Stomach (tissue), 9 donors: ENCODE data around the gene TTLL1. TPM values are rescaled to one million over a fixed set of nuclear protein-coding genes. Genes with fewer than 3 reads are reported as not detected.

Experiments
- DNase-seq, 2 donors: peaks; one replicate each; pipeline versions ENCODE4 v3.0.0 to v3.0.0-alpha.2; 2013 to 2019
- H3K27ac ChIP-seq, 5 donors: fragments of 200-600 bp in 4 of 5; sonication (generic) in 4 of 5; one replicate each; pipeline ENCODE4 v1.5.1; 2013 to 2019; ENCODE audit warnings: mild to moderate bottlenecking in 1 of 5, moderate library complexity in 1 of 5
- H3K27me3 ChIP-seq, 3 donors: fragments of 200-600 bp; sonication (generic); one replicate each; pipeline ENCODE4 v1.5.1; 2017 to 2019; ENCODE audit warnings: mixed run types in 1 of 3
- H3K36me3 ChIP-seq, 4 donors: fragments of 200-600 bp; sonication (generic); 1 replicate in 3 of 4; 2 replicates in 1 of 4; pipeline ENCODE4 v1.5.1; 2016 to 2019
- H3K4me1 ChIP-seq, 4 donors: fragments of 200-600 bp; sonication (generic); one replicate each; pipeline ENCODE4 v1.5.1; 2016 to 2019
- H3K4me3 ChIP-seq, 4 donors: fragments of 200-600 bp; sonication (generic) in 3 of 4; one replicate each; pipeline ENCODE4 v1.5.1; 2016 to 2019; ENCODE audit warnings: mild to moderate bottlenecking in 1 of 4
- H3K9me3 ChIP-seq, 4 donors: fragments of 200-600 bp; sonication (generic); one replicate each; pipeline ENCODE4 v1.5.1; 2016 to 2019
- EP300 ChIP-seq: sonication (generic); formaldehyde crosslinking; IDR thresholded peaks from one replicate; pipeline ENCODE4 v1.6.1; 2017; ENCODE audit warnings: antibody characterized with exemption
- POLR2A ChIP-seq, 4 donors: fragments of 450-650 bp; IDR thresholded peaks; one replicate each; pipeline ENCODE4 v1.6.1; 2016; ENCODE audit warnings: antibody characterized with exemption in 4 of 4, control low read depth in 2 of 4, mild to moderate bottlenecking in 1 of 4, moderate library complexity in 1 of 4
- POLR2AphosphoS5 ChIP-seq, 3 donors: sonication (generic); formaldehyde crosslinking; IDR thresholded peaks; one replicate each; pipeline ENCODE4 v1.6.1; 2016; ENCODE audit warnings: antibody characterized with exemption in 3 of 3
- WGBS, 5 donors: extraction: QIAGEN DNeasy Blood & Tissue Kit in 3 of 5; methylation state at CpG; one replicate each; pipeline versions ENCODE4 v1.1.5 to v1.1.7; 2013 to 2018; 5-methylcytosine and 5-hydroxymethylcytosine counted together
- intact Hi-C: fragments of 100-400 bp; cut with DNase I; formaldehyde crosslinking; loops from one replicate; pipeline ENCODE4 v1.15.1; 2023; ENCODE audit warnings: low total_unique reads
- polyA plus RNA-seq, 3 donors: library from polyadenylated mRNA; stranded (reverse); fragments of 200-250 nt; gene quantifications; one replicate each; pipeline ENCODE4 v1.2.3, GENCODE V29; 2013
- total RNA-seq, 5 donors: library from RNA; depleted of rRNA; stranded (reverse); fragments of >200 nt; gene quantifications; one replicate each; pipeline versions ENCODE4 v1.1.0 to v1.2.3, GENCODE V29; 2014 to 2016
- TF ChIP-seq, protein P1 (sequence below), 7 experiments: fragments of 450-650 bp in 4 of 7; fragments of 200-600 bp in 3 of 7; sonication (generic) in 3 of 7; IDR thresholded peaks; one replicate each; pipeline ENCODE4 v1.5.1; 2016 to 2019; ENCODE audit warnings: antibody characterized with exemption in 7 of 7, control low read depth in 2 of 7, mild to moderate bottlenecking in 1 of 7
- donor health status: healthy with polysubstance abuse.
- donor health status: Bipolar disorder and iron deficiency.
- donor health status: healthy.

TTLL1 gene
- total and polyA plus RNA-seq, 8 donors = 3.3 to 16.3 (median 4.8) TPM; not detected in 2

DNA sequence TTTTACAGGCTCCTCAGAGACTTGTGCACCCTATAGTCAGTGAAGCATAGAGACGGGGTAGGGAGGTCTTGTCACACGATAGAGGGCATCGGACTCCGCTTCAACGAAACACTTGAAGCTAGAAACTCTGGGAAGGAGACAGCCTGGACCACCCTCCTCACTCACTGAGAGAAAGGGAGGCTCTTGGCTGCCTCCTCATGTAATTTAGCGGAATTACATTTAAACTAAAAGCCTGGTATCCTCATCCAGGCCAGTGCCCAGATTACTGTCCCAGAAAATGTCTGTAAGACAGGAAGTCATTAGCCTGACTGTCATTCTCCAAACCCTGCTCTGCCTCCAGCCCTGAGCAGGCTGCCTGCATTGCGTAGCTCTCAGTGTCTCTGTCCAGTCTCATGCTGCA, 36.0 kb downstream of the TTLL1 start:
- TF ChIP-seq POLR2A (IDR thresholded peaks at IDR 0.05) (no peak), POLR2AphosphoS5 (IDR thresholded peaks at IDR 0.05) (no peak), EP300 (no peak)
- TF ChIP-seq, protein P1, sequence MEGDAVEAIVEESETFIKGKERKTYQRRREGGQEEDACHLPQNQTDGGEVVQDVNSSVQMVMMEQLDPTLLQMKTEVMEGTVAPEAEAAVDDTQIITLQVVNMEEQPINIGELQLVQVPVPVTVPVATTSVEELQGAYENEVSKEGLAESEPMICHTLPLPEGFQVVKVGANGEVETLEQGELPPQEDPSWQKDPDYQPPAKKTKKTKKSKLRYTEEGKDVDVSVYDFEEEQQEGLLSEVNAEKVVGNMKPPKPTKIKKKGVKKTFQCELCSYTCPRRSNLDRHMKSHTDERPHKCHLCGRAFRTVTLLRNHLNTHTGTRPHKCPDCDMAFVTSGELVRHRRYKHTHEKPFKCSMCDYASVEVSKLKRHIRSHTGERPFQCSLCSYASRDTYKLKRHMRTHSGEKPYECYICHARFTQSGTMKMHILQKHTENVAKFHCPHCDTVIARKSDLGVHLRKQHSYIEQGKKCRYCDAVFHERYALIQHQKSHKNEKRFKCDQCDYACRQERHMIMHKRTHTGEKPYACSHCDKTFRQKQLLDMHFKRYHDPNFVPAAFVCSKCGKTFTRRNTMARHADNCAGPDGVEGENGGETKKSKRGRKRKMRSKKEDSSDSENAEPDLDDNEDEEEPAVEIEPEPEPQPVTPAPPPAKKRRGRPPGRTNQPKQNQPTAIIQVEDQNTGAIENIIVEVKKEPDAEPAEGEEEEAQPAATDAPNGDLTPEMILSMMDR (IDR thresholded peaks at IDR 0.05) = peak in 1 of 7 experiments; percentile 8
- Histone ChIP-seq H3K27me3 (no peaks in the 10 kb centered on the region), H3K9me3 (no peaks in the 10 kb centered on the region), H3K4me3 (no peak overlapping the region), H3K4me1 (no peaks in the 10 kb centered on the region), H3K36me3 (peaks cover 0 to 31% (median 19%) of the 10 kb centered on the region in 4 donors), H3K27ac (no peak overlapping the region)
- intact Hi-C loops = no loop called here
- WGBS, 5 donors = 95 to 99% (median 96%) methylated on average over 7 of the region's 7 CpGs
- no peak for DNase-seq

DNA sequence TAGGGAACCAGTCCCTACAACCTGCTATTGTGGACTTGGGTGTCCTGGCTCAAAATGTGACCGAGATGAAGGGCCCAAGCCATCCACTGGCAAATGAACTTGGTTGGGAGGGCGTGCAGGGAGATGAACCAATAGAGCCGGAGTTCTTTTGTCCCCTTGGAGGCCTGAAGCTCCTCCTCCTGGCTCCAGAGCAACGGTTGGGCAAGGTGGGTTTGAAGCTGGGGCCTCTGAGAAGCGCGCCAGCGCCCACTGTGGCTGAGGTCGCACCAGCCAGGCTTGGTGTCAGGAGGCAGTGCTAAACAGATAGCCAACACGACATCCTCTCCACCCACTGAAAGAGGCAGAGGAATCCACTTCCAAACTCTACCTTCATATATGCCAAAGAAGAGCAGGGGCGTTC, 38.2 kb downstream of the TTLL1 start:
- Histone ChIP-seq H3K9me3 (no peaks in the 10 kb centered on the region), H3K4me1 (no peaks in the 10 kb centered on the region), H3K27me3 (no peaks in the 10 kb centered on the region), H3K4me3 (no peak overlapping the region), H3K36me3 (peaks cover 0 to 32% (median 22%) of the 10 kb centered on the region in 4 donors), H3K27ac (no peak overlapping the region)
- no peak for DNase-seq
- WGBS, 5 donors = 81 to 90% (median 84%) methylated on average over 8 to 10 of the region's 10 CpGs
- TF ChIP-seq POLR2A (IDR thresholded peaks at IDR 0.05) (no peak), POLR2AphosphoS5 (IDR thresholded peaks at IDR 0.05) (no peak), EP300 (no peak)
- TF ChIP-seq, protein P1 (IDR thresholded peaks at IDR 0.05) = no peak
- intact Hi-C loops = no loop called here

DNA sequence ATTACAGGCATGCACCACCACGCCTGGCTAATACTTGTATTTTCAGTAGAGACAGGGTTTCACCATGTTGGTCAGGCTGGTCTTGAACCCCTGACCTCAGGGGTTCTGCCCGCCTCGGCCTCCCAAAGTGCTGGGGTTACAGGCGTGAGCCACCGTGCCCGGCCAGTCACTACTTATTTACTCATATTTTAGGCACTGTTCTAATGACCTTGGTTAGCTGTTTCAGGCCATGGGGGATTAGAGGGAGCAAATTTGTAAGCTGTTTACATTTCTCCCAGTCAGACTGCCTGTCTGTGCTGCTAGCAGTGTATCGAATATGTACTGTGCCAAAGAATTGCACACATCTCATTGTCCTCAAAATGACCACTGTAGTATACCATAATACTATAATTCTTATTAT, 41.6 kb downstream of the TTLL1 start:
- Histone ChIP-seq H3K36me3 (peaks cover 0 to 32% (median 18%) of the 10 kb centered on the region in 4 donors), H3K27me3 (no peaks in the 10 kb centered on the region), H3K4me3 (no peak overlapping the region), H3K4me1 (no peaks in the 10 kb centered on the region), H3K27ac (no peak overlapping the region), H3K9me3 (no peaks in the 10 kb centered on the region)
- TF ChIP-seq POLR2AphosphoS5 (IDR thresholded peaks at IDR 0.05) (no peak), EP300 (no peak)
- TF ChIP-seq, protein P1 (IDR thresholded peaks at IDR 0.05) = no peak
- no peak for DNase-seq
- intact Hi-C loops = no loop called here
- 73 to 89% (median 79%) methylated on average over 7 of the region's 7 CpGs for WGBS, 5 donors

DNA sequence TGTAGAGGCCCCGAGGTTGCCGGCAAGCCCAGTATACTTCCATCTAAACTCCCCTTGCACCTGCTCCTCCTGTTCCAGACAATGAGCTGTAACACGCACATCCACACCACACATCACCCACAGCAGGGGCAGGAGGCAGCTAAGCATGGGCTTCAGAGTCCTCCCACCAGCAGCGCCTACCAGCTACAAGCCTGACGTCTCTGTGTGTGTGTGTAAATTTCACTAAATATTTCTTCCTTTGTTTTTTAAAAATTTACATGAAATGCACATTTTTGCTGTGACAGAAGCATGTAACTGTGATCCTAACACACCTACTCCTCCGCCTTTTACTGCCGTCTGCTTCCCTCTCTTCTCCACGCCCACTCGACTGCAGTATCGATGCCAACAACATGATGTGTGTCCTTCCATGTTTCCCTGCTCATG, 44.9 kb downstream of the TTLL1 start:
- WGBS, 5 donors = 86 to 92% (median 90%) methylated on average over 10 of the region's 10 CpGs

More for the DNA sequence above, 44.9 kb downstream of the TTLL1 start:
- Histone ChIP-seq H3K9me3 (no peaks in the 10 kb centered on the region), H3K36me3 (peaks cover 0 to 13% (median 6%) of the 10 kb centered on the region in 4 donors), H3K27me3 (no peaks in the 10 kb centered on the region), H3K27ac (no peak overlapping the region), H3K4me1 (no peaks in the 10 kb centered on the region), H3K4me3 (no peak overlapping the region)
- intact Hi-C loops = no loop called here
- no peak for DNase-seq
- TF ChIP-seq POLR2AphosphoS5 (IDR thresholded peaks at IDR 0.05) = no peak
- no peak for TF ChIP-seq EP300
- TF ChIP-seq, protein P1 (IDR thresholded peaks at IDR 0.05) = no peak
- TF ChIP-seq POLR2A (IDR thresholded peaks at IDR 0.05) = no peak
